K562 (cell line): ENCODE measurements around the gene KIZ. TPM values are rescaled to one million over a fixed set of nuclear protein-coding genes. Genes with fewer than 3 reads are reported as not detected.

Experiments used
- ATAC-seq: fragments of 200-7000 bp; cut with Tn5 transposase; 3 replicates; pipeline ENCODE4 v1.9.1; 2020; ENCODE audit warnings: moderate library complexity
- BruUV-seq: library from RNA; stranded (reverse); fragments of 400-500 nt; replicated peaks from 2 replicates; lab custom pipeline; 2021; lab: Mats Ljungman, UMichigan
- CTCF ChIA-PET: fragments of 300-600 bp; formaldehyde crosslinking; extraction: SDS; loops from one replicate; lab custom pipeline; 2021; ENCODE audit warnings: low intra/inter-chr PET ratio; lab: Yijun Ruan, JAX
- POLR2A ChIA-PET: fragments of 300-600, 350-650 bp; sonication (Branson Sonifier 250); formaldehyde crosslinking; extraction: SDS; loops from one replicate; lab custom pipeline; 2021; ENCODE audit warnings: antibody characterized with exemption, inconsistent platforms; lab: Yijun Ruan, JAX
- DNase-seq, 4 experiments: peaks; one replicate each; pipeline versions ENCODE4 v3.0.0 to v3.0.0-alpha.2; 2011 to 2018; ENCODE audit warnings: low spot score in 3 of 4, mixed read lengths in 3 of 4; ENCODE audit errors: extremely low read depth in 1 of 4
- FAIRE-seq: peaks from 2 replicates; lab custom pipeline; 2011; peaks lifted over from hg19 to GRCh38; lab: Jason Lieb, UNC
- H2AFZ ChIP-seq: 2 replicates; pipeline ENCODE4 v1.6.0; 2011; ENCODE audit warnings: low read depth, low read length, control low read depth, inconsistent platforms
- H3K27ac ChIP-seq: fragments of 200-600 bp; 3 replicates; pipeline ENCODE4 v1.8.0; 2011; ENCODE audit warnings: low read depth, mild to moderate bottlenecking, control low read depth, inconsistent platforms, low read length, moderate library complexity, mixed read lengths; ENCODE audit errors: extremely low read depth
- H3K27me3 ChIP-seq, 2 experiments: fragments of 300-600 bp in 1 of 2; 2 replicates in 1 of 2; 3 replicates in 1 of 2; pipeline versions ENCODE4 v1.6.0 to v1.8.0; 2011; ENCODE audit warnings: inconsistent platforms in 2 of 2, low read length in 2 of 2, mild to moderate bottlenecking in 1 of 2, mixed read lengths in 1 of 2, moderate library complexity in 1 of 2; ENCODE audit not compliant: control insufficient read depth in 2 of 2, insufficient read depth in 2 of 2
- H3K36me3 ChIP-seq: fragments of 300-600 bp; 3 replicates; pipeline ENCODE4 v1.8.0; 2011; ENCODE audit warnings: mild to moderate bottlenecking, low read length, inconsistent platforms; ENCODE audit not compliant: control insufficient read depth, insufficient read depth
- H3K4me1 ChIP-seq, 2 experiments: fragments of 200-600 bp in 1 of 2; replicated peaks in 1 of 2; 2 replicates in 1 of 2; 3 replicates in 1 of 2; pipeline versions ENCODE4 v1.5.1 to v1.8.0; 2011; ENCODE audit warnings: inconsistent platforms in 2 of 2, low read length in 2 of 2, mild to moderate bottlenecking in 1 of 2, mixed read lengths in 1 of 2, moderate library complexity in 1 of 2; ENCODE audit not compliant: control insufficient read depth in 2 of 2, insufficient read depth in 2 of 2
- H3K4me2 ChIP-seq: 2 replicates; pipeline ENCODE4 v1.6.1; 2011; ENCODE audit warnings: low read length, control low read depth, inconsistent platforms, mixed read lengths; ENCODE audit not compliant: insufficient read depth
- H3K4me3 ChIP-seq: fragments of 200-600 bp; sonication (generic), shearing (Covaris generic); 2 replicates; pipeline ENCODE4 v1.5.1; 2016; ENCODE audit warnings: control low read depth, inconsistent platforms
- H3K79me2 ChIP-seq: fragments of 200-600 bp; 3 replicates; pipeline ENCODE4 v1.8.0; 2011; ENCODE audit warnings: low read length, inconsistent platforms; ENCODE audit not compliant: control insufficient read depth, insufficient read depth
- H3K9ac ChIP-seq, 2 experiments: 2 replicates each; pipeline versions ENCODE4 v1.6.0 to v1.6.1; 2011; ENCODE audit warnings: low read depth in 2 of 2, low read length in 2 of 2, control low read depth in 1 of 2, inconsistent platforms in 1 of 2, mild to moderate bottlenecking in 1 of 2, mixed read lengths in 1 of 2; ENCODE audit not compliant: insufficient read depth in 1 of 2
- H3K9me1 ChIP-seq: one replicate; pipeline ENCODE4 v1.6.0; 2011; ENCODE audit warnings: inconsistent platforms, mild to moderate bottlenecking, low read length, moderate library complexity; ENCODE audit not compliant: control insufficient read depth, insufficient read depth
- H3K9me3 ChIP-seq: replicated peaks from 2 replicates; pipeline ENCODE4 v1.5.1; 2011; ENCODE audit warnings: low read depth, low read length, inconsistent platforms; ENCODE audit not compliant: control insufficient read depth, insufficient read depth
- H4K20me1 ChIP-seq: replicated peaks from 2 replicates; pipeline ENCODE4 v1.6.1; 2011; ENCODE audit warnings: low read length, inconsistent platforms, mixed read lengths; ENCODE audit not compliant: control insufficient read depth, insufficient read depth
- CREB1 ChIP-seq, 2 experiments: sonication (generic) in 1 of 2; formaldehyde crosslinking in 1 of 2; IDR thresholded peaks; 2 replicates each; pipeline versions ENCODE4 v1.6.1 to v1.8.0; 2012 to 2022; ENCODE audit warnings: inconsistent platforms in 1 of 2, mild to moderate bottlenecking in 1 of 2, missing genetic modification reagents in 1 of 2, moderate library complexity in 1 of 2
- IRF1 ChIP-seq: sonication (generic); formaldehyde crosslinking; IDR thresholded peaks from 2 replicates; pipeline ENCODE4 v1.8.0; 2022; ENCODE audit warnings: missing genetic modification reagents, mild to moderate bottlenecking, borderline replicate concordance
- MGA ChIP-seq: fragments of 450-650 bp; IDR thresholded peaks from 2 replicates; pipeline ENCODE4 v1.6.1; 2016; ENCODE audit warnings: mild to moderate bottlenecking, moderate library complexity
- NFYB ChIP-seq: IDR thresholded peaks from 2 replicates; pipeline ENCODE4 v1.6.1; 2011; ENCODE audit warnings: mild to moderate bottlenecking, moderate library complexity; ENCODE audit not compliant: insufficient read length; ENCODE audit errors: extremely low read depth
- RNF219 ChIP-seq: fragments of 250-450 bp; sonication (Bioruptor Pico); IDR thresholded peaks from 2 replicates; pipeline ENCODE4 v1.5.0; 2022; ENCODE audit warnings: mild to moderate bottlenecking
- ZNF668 ChIP-seq: fragments of 250-450 bp; sonication (Bioruptor Pico); IDR thresholded peaks from 2 replicates; pipeline ENCODE4 v1.8.0; 2022; ENCODE audit warnings: mild to moderate bottlenecking, inconsistent platforms
- WGBS: fragments of 100-300 bp; shearing (Covaris generic); methylation state at CpG from one replicate; pipeline ENCODE4 v1.1.6; 2016; ENCODE audit warnings: low coverage, mixed read lengths; ENCODE audit not compliant: insufficient coverage; ENCODE audit errors: missing lambda C conversion rate; 5-methylcytosine and 5-hydroxymethylcytosine counted together
- in situ Hi-C: fragments of 300-500 bp; cut with MboI; formaldehyde crosslinking; loops from 4 replicates; pipeline ENCODE4 v1.15.0; 2018; ENCODE audit warnings: inconsistent platforms, mixed read lengths
- intact Hi-C: fragments of 100-400 bp; cut with micrococcal nuclease; formaldehyde crosslinking; loops from 2 replicates; pipeline ENCODE4 v1.14.2; 2022
- polyA plus RNA-seq, 8 experiments: library from polyadenylated mRNA; depleted of rRNA in 4 of 8; stranded (reverse) in 5 of 8; unstranded in 3 of 8; fragments of >200 nt; fragmentation: Nextera tagmentation in 2 of 8; fragmentation: Illumina TruSeq in 1 of 8; extraction: Ambion mirVana in 2 of 8; extraction: Trizol in 1 of 8; gene quantifications; 2 replicates each; pipeline versions ENCODE4 v1.2.1 to v1.2.3, GENCODE V29; 2011 to 2014; ENCODE audit warnings: inconsistent platforms in 1 of 8, missing spikeins in 1 of 8
- total RNA-seq, 7 experiments: library from RNA; depleted of rRNA in 6 of 7; stranded (reverse); fragments of >200 nt in 6 of 7; fragmentation: Illumina TruSeq in 2 of 7; extraction: Trizol in 2 of 7; gene quantifications; 2 replicates each; pipeline versions ENCODE4 v1.2.1 to v1.2.3, GENCODE V29; 2011 to 2021; ENCODE audit warnings: low replicate concordance in 1 of 7

The KIZ gene
- total and polyA plus RNA-seq, 9 of the 15 experiments (the other 6 are each of a cell fraction or from before 2014, with no cell fraction given) = 4.9 to 21.1 (median 13.5) TPM

- H3K4me1 ChIP-seq = no peaks in the 10 kb centered on the region
- TF ChIP-seq CREB1 (IDR thresholded peaks at IDR 0.05) = no peak
- no peak for TF ChIP-seq CREB1 (CRISPR knock-in tag; IDR thresholded peaks at IDR 0.05)
- TF ChIP-seq RNF219 (CRISPR knock-in tag) = no peak
- TF ChIP-seq NFYB = no peak
- TF ChIP-seq MGA = no peak
- TF ChIP-seq IRF1 = no peak
- no peak for TF ChIP-seq ZNF668 (CRISPR knock-in tag)
Observed at GRCh38 chr20:21279706-21280521, 154.0 kb downstream of the KIZ start.

More at GRCh38 chr20:21279706-21280521, 154.0 kb downstream of the KIZ start:
- BruUV-seq = no TSS peak
- in situ Hi-C loops (no loop called here), intact Hi-C loops (no loop called here)
- Histone ChIP-seq H3K27me3 (no peaks in the 10 kb centered on the region; a peak in 1 of 5 replicates), H3K9me1 (no peaks in the 10 kb centered on the region), H3K4me2 (no peak overlapping the region), H3K4me3 (no peak overlapping the region), H3K9ac (no peak overlapping the region), H3K27ac (no peak overlapping the region), H4K20me1 (no peaks in the 10 kb centered on the region), H3K9me3 (no peaks in the 10 kb centered on the region), H2AFZ (no peak overlapping the region), H3K79me2 (no peaks in the 10 kb centered on the region), H3K36me3 (no peaks in the 10 kb centered on the region)
- WGBS = 0% methylated on average over 7 of the region's 7 CpGs
- FAIRE-seq (no peak), ATAC-seq (no peak), DNase-seq (no peak)
- POLR2A ChIA-PET = no interaction called here
- CTCF ChIA-PET = no interaction called here
